Measurements from ENCODE around the gene ESPN. TPM values are rescaled to one million over a fixed set of nuclear protein-coding genes. Genes with fewer than 3 reads are reported as not detected.

ESPN gene
- total RNA-seq, 4 donors from 2014 or later = 14.5 to 22.2 (median 18.6) TPM

DNA sequence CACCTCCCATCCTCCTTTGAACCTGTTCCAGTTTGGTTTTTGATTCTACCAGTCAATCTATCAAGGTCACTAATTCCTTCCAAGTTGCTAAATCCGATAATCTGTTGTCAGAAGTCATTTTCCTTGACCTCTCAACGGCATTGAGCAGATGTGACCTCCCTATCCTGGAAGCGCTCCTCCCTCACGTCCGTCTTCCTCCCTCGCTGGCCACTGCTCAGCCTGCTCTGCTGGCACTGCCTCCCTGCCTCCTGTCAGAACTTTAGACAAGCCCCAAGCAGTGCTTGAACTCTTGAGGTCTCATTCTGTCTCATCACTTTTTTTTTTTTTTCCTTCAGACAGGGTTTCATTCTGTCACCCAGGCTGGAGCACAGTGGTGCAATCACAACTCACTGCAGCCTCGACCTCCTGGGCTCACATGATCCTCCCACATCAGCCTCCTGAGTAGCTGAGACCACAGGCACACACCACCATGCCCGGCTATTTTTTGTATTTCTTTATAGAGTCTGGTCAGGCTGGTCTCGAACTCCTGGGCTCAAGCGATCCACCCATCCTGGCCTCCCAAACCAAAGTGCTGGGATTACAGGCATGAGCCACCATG is 26.6 kb upstream of the ESPN start:
- 77% methylated on average over 10 of the region's 10 CpGs for WGBS, 2 donors
- intact Hi-C loops (cut with DNase I) = loop anchor here (5.0 kb wide), 1 partner anchor 41 kb away; no protein-coding TSS in a partner anchor
- Histone ChIP-seq H3K27me3 (no peaks in the 10 kb centered on the region), H3K9me3 (no peaks in the 10 kb centered on the region), H3K27ac (no peak overlapping the region), H3K4me1 (peaks cover 1 to 22% (median 4%) of the 10 kb centered on the region in 3 donors), H3K36me3 (no peaks in the 10 kb centered on the region), H3K4me3 (no peak overlapping the region)
- TF ChIP-seq, protein P1, sequence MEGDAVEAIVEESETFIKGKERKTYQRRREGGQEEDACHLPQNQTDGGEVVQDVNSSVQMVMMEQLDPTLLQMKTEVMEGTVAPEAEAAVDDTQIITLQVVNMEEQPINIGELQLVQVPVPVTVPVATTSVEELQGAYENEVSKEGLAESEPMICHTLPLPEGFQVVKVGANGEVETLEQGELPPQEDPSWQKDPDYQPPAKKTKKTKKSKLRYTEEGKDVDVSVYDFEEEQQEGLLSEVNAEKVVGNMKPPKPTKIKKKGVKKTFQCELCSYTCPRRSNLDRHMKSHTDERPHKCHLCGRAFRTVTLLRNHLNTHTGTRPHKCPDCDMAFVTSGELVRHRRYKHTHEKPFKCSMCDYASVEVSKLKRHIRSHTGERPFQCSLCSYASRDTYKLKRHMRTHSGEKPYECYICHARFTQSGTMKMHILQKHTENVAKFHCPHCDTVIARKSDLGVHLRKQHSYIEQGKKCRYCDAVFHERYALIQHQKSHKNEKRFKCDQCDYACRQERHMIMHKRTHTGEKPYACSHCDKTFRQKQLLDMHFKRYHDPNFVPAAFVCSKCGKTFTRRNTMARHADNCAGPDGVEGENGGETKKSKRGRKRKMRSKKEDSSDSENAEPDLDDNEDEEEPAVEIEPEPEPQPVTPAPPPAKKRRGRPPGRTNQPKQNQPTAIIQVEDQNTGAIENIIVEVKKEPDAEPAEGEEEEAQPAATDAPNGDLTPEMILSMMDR (IDR thresholded peaks at IDR 0.05) = no peak
- TF ChIP-seq POLR2A (IDR thresholded peaks at IDR 0.05) = no peak
- DNase-seq = no peak

DNA sequence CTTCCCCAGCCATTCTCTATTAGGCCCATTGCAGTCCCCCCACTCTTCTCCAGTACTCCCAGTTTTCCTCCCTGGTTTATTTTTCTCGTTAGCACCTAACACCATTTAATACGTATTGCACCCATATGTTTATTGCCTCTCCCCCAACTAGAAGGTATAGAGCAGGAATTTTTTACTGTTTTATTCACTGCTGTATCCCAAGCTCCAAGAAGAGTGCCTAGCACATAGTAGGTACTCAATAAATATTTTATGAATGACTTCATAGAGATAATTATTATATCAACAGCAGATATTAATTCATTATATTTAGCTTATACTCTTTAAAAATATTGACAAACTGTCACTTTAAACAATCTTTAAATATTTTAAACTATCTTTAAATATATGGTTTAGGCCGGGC is 25.3 kb upstream of the ESPN start:
- Histone ChIP-seq H3K9me3 (no peaks in the 10 kb centered on the region), H3K27me3 (no peaks in the 10 kb centered on the region), H3K27ac (no peak overlapping the region), H3K36me3 (no peaks in the 10 kb centered on the region), H3K4me1 (peaks cover 0 to 19% (median under 1%) of the 10 kb centered on the region in 3 donors), H3K4me3 (no peak overlapping the region)
- 88 to 90% methylated on average over 3 of the region's 3 CpGs for WGBS, 2 donors
- DNase-seq = no peak
- intact Hi-C loops (cut with DNase I) = loop anchor here (5.0 kb wide), 1 partner anchor 42 kb away; no protein-coding TSS in a partner anchor
- TF ChIP-seq POLR2A (IDR thresholded peaks at IDR 0.05) = no peak
- TF ChIP-seq, protein P1 (IDR thresholded peaks at IDR 0.05) = no peak

DNA sequence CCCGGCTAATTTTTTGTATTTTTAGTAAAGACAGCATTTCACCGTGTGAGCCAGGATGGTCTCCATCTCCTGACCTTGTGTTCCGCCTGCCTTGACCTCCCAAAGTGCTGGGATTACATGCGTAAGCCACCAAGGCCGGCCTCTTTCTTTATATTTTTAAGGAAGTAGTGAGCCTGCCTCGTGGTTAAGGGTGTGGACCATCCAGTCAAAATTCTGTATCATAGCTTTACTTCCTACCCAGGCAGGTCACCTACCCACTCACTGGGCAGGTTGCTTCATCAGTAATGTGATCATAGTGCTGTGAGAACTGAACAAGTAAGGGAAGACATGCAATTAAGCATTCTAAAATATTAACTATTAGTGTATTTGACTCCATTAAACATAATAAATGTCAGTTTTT is 22.9 kb upstream of the ESPN start:
- DNase-seq = no peak
- intact Hi-C loops (cut with DNase I) = no loop called here
- 53 to 66% methylated on average over 6 of the region's 6 CpGs for WGBS, 2 donors
- Histone ChIP-seq H3K9me3 (no peaks in the 10 kb centered on the region), H3K27ac (no peak overlapping the region), H3K4me3 (no peak overlapping the region), H3K4me1 (peaks cover 0 to 9% (median 0%) of the 10 kb centered on the region in 3 donors), H3K36me3 (no peaks in the 10 kb centered on the region), H3K27me3 (peaks cover 0 to 6% (median 0%) of the 10 kb centered on the region in 4 donors)
- TF ChIP-seq, protein P1 (IDR thresholded peaks at IDR 0.05) = no peak
- no peak for TF ChIP-seq POLR2A (IDR thresholded peaks at IDR 0.05)

DNA sequence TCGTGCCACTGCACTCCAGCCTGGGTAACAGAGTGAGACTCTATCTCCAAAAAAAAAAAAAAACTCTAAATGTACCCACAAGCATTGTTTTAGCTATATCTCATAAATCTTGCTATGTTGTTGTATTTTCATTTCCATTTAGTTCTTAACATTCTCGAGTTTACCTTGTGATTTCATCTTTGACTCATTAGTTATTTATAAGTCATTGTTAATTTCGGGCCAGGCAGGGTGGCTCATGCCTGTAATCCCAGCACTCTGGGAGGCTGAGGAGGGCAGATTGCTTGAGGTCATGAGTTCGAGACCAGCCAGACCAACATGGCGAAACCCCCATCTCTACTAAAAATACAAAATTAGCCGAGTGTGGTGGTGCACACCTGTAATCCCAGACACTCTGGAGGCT is 16.6 kb upstream of the ESPN start:
- peaks cover 0 to 18% (median 0%) of the 10 kb centered on the region in 3 donors for H3K4me1 ChIP-seq
- TF ChIP-seq, protein P1 (IDR thresholded peaks at IDR 0.05) = no peak
- TF ChIP-seq POLR2A (IDR thresholded peaks at IDR 0.05) = no peak
- H3K36me3 ChIP-seq = no peaks in the 10 kb centered on the region
- intact Hi-C loops (cut with DNase I) = no loop called here
- no peaks in the 10 kb centered on the region for H3K9me3 ChIP-seq
- no peak overlapping the region for H3K27ac ChIP-seq
- WGBS, 2 donors = 55 to 74% methylated on average over 6 of the region's 6 CpGs
- DNase-seq = no peak
- no peak overlapping the region for H3K4me3 ChIP-seq
- peaks cover 0 to 30% (median 0%) of the 10 kb centered on the region in 4 donors for H3K27me3 ChIP-seq

DNA sequence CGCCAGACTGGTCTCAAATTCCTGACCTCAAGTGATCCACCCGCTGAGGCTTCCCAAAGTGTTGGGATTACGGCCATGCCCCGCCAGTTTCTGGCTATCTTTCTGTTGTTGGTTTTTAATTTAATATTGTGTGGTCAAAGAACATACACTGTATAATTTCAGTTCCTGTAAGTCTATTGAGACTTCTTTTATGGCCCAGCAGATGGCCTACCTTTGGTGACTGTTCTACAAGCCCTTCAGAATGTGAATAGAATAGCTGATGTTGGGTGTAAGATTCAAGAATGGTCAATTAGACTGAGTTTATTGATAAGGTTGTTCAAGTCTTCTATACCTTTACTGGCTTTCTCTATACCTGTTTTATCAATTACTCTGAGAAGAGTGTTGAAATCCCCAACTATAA is 15.5 kb upstream of the ESPN start:
- intact Hi-C loops (cut with DNase I) = no loop called here
- Histone ChIP-seq H3K27me3 (peaks cover 0 to 41% (median 0%) of the 10 kb centered on the region in 4 donors), H3K9me3 (no peaks in the 10 kb centered on the region), H3K4me3 (no peak overlapping the region), H3K27ac (no peak overlapping the region), H3K4me1 (peaks cover 0 to 29% (median 0%) of the 10 kb centered on the region in 3 donors), H3K36me3 (no peaks in the 10 kb centered on the region)
- no peak for DNase-seq
- 72 to 85% methylated on average over 4 of the region's 4 CpGs for WGBS, 2 donors
- TF ChIP-seq POLR2A (IDR thresholded peaks at IDR 0.05) = no peak
- TF ChIP-seq, protein P1 (IDR thresholded peaks at IDR 0.05) = peak in 1 of 6 experiments; percentile 7

Measured in esophagus squamous epithelium (tissue), 5 donors.